ENCODE data around the gene GK.

The GK gene

DNA sequence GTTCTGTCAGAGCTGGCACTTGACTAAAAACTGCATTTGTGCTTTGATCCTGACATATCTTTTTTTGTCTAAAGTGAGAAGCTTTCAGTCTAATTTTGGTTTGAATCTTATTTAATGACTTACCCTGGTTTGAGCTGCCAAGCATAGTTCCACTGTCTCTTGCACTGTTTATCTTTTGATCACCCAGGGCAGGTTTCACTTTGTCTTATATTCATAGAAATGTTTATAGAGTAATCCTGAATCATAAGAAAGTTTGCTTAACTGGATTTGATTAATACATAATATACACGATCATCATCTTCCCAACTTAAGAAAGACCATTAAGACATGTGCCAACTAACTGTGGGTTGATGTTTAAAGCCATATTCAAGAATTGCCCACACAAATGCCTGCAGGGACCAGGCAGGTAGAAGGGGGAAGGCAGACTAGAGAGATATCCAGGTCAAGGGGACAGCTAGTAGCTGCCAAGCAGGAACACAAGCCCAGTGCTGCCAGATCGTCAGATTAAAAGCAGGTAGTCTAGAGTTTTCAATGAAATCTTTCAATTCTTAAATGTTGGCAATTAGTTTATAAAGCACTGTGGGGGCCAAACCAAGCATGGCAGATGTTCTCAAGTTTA lies 1.9 kb downstream of the GK start:
- DNase-seq (ENCODE audit: low read depth) = no peak
- no peak overlapping the region for H3K4me3 ChIP-seq (ENCODE audit: low read length)
- TF ChIP-seq, protein P1, sequence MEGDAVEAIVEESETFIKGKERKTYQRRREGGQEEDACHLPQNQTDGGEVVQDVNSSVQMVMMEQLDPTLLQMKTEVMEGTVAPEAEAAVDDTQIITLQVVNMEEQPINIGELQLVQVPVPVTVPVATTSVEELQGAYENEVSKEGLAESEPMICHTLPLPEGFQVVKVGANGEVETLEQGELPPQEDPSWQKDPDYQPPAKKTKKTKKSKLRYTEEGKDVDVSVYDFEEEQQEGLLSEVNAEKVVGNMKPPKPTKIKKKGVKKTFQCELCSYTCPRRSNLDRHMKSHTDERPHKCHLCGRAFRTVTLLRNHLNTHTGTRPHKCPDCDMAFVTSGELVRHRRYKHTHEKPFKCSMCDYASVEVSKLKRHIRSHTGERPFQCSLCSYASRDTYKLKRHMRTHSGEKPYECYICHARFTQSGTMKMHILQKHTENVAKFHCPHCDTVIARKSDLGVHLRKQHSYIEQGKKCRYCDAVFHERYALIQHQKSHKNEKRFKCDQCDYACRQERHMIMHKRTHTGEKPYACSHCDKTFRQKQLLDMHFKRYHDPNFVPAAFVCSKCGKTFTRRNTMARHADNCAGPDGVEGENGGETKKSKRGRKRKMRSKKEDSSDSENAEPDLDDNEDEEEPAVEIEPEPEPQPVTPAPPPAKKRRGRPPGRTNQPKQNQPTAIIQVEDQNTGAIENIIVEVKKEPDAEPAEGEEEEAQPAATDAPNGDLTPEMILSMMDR (conservative IDR thresholded peaks at IDR 0.05; ENCODE audit: low read depth, low read length) = no peak

DNA sequence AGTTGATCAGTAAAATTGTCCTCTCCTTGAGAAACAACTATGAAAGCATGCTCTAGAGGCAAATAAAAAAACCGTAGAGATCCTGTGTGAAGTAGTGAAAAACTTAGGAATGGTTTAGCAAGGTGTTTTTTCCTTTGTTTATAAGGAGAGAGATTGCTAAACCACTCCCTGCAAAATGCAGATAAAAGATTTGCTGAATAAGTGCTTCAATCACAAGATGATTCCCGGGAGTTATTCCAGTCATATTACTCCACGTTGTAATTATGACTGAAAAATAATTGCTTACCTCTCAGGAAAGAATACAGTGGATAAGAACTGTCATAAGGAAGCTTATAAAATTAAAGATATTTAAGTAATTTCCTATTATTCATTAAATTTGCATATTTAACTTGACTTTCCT lies 2.8 kb downstream of the GK start:
- TF ChIP-seq, protein P1 (conservative IDR thresholded peaks at IDR 0.05; ENCODE audit: low read depth, low read length) = no peak
- no peak overlapping the region for H3K4me3 ChIP-seq (ENCODE audit: low read length)
- DNase-seq (ENCODE audit: low read depth) = no peak

DNA sequence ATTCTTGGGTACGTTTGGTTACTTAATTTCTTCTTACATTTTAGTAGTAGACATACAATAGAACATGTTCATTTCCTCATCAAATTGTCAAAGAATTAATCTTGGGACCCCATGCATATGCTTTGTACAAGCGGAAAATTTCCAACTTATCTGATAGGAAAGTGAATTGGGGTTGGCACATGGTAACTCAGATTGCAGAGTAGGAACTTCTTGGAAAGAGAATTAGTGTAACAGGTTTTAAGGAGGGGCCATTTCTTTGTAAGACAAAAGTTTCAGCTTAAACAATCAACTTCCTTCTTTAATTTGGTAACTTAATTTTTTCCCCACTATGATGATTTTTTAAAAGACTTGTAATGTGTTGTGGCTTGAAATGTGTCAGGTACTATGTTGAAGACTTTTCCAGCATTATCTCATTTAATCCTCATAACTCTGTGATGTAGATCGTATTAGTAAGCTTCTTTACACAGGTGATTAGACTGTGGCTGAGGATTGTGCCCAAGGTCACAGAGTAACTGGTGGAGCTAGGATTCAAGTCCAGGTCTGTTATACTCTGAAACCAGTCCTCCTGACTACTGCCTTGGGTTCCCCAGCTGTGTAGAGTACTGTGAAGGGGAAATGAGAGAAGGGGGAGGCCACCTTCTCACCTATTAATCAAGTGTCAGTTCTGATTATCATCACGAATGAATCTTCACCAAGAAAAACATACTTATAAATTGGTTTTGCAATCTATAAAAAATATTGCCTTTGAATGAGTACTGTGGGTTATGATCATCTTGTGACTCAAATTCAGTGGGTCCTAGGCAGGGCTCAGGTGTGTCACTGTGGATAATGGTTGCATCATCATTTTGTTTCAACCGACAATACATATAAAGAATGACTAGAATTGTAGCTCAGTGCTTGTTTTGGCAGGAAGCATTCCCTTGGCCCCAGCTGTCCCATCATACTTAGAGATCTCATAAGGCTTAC lies 4.3 kb downstream of the GK start:
- DNase-seq (ENCODE audit: low read depth) = no peak
- TF ChIP-seq, protein P1 (conservative IDR thresholded peaks at IDR 0.05; ENCODE audit: low read depth, low read length) = no peak

DNA sequence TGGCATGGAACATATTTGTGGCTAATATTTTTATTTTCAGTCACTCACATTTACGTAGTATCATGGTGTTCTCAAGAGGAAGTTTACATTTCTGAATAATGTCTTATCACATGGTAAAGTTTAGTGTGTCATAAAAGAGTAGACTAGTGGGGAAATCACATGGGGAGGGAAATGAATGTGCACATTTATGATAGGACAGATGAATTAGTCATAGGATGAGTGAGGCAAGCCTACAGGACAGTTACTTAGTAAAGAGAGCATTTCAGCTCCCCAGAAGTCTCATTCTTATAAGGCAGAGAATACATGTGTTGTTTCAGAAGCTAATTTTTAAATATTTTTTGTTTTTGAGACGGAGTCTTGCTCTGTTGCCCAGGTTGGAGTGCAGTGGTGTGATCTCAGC lies 6.2 kb downstream of the GK start:
- no peak overlapping the region for H3K4me3 ChIP-seq (ENCODE audit: low read length)
- no peak for DNase-seq (ENCODE audit: low read depth)
- TF ChIP-seq, protein P1 (conservative IDR thresholded peaks at IDR 0.05; ENCODE audit: low read depth, low read length) = no peak

More for the DNA sequence above, 4.3 kb downstream of the GK start:
- no peak overlapping the region for H3K4me3 ChIP-seq (ENCODE audit: low read length)

DNA sequence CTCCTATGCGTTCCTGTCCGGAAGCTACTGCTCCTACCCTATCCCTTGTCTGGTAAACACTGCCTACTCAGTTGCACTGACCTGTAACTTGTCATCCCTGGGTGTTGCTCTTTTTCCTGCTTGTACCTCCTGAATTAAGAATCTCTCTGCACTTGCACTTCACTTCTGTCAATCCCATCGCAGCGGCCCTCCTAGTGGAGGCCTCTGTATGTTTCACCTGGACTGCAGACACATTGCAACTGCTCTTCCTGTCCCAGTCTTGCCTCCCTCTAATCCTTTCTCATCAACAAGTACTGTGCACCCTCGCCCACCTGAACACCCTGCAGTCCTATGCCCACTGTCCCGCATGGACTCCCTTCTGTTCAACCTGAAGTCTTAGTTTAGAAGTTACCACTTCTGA lies 8.0 kb downstream of the GK start:
- DNase-seq (ENCODE audit: low read depth) = no peak
- TF ChIP-seq, protein P1 (conservative IDR thresholded peaks at IDR 0.05; ENCODE audit: low read depth, low read length) = no peak
- H3K4me3 ChIP-seq (ENCODE audit: low read length) = no peak overlapping the region

DNA sequence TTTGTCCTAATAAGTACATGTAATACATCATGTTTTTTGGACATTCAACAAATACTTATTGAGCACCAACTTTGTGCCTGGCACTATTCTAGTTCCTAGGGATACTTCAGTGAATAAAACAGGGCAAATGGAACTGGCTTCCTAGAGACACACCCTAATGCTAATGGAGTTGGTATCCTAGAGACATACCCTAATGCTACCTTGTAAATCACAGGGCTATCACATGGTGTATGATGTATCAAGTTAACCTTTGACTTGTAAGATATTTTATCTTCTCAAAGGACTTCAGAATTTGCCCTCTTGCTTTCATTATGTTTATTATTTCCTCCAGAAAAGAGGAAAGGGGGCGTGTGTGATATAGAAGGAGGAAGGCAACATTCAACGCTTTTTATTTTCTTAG lies 10.1 kb downstream of the GK start:
- TF ChIP-seq, protein P1 (conservative IDR thresholded peaks at IDR 0.05; ENCODE audit: low read depth, low read length) = no peak
- no peak for DNase-seq (ENCODE audit: low read depth)
- no peak overlapping the region for H3K4me3 ChIP-seq (ENCODE audit: low read length)
